Glomerular endothelial cell (primary cell): ENCODE measurements around the gene ALDOB. TPM values are rescaled to one million over a fixed set of nuclear protein-coding genes. Genes with fewer than 3 reads are reported as not detected.
"Not testable (repeated sequence)": the region's sequence is repeated elsewhere in the genome, so short reads cannot be mapped to it uniquely, and the experiment has no call there.

Source experiments
- DNase-seq: peaks from one replicate; pipeline ENCODE4 v3.0.0-alpha.2; 2011; ENCODE audit warnings: low read depth, low spot score; ENCODE audit errors: extremely low read depth
- total RNA-seq: library from RNA; depleted of rRNA; stranded (reverse); fragments of >200 nt; gene quantifications from 2 replicates; pipeline ENCODE4 v1.2.3, GENCODE V29; 2015

The ALDOB gene
- total RNA-seq, 1 donor from 2014 or later = not detected

DNA sequence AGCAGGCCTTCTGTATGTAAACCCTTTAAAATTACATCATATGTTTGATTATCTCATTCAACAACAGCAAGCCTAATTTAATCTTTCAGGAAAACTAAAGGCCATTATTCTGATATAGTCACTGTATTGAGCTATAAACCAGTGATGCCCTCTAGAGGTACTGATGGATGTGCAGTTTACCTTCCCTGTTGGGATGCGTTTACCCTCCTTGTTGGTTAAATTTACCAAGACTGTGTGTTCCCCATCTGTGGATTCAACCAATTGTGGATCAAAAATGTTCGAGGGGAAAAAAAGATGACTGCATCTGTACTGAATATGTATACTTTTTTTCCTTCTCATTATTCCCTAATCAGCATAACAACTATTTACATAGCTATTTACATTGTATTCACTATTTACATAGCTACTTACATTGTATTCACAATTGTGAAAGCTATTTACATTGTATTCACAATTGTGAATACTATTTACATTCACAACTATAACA, 47.0 kb downstream of the ALDOB start:
- DNase-seq = no peak

DNA sequence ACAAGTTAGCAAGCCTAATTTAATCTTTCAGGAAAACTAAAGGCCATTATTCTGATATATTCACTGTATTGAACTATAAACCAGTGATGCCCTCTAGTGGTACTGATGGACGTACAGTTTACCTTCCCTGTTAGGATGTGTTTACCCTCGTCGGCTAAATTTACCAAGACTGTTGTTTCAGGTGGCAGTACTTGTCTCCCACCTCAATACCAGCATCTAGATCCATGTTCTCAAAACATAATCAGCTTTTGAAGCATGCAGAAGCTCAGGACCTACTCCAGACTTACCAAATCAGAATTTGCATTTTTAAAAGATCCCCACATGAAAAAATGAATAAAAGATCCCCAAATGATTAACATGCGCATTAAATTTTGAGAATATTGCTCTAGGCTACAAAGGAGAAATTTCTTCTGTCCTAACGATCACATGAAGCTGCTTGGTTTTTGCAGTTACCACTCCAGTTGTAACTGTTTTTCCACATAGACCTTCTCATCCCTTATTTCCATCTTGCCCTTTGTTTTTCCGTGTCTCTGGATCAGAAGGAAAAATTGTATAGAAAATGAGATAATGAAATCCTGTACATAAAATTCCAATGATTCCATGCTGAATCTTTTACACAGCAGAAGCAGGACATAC, 47.6 kb downstream of the ALDOB start:
- no peak for DNase-seq

DNA sequence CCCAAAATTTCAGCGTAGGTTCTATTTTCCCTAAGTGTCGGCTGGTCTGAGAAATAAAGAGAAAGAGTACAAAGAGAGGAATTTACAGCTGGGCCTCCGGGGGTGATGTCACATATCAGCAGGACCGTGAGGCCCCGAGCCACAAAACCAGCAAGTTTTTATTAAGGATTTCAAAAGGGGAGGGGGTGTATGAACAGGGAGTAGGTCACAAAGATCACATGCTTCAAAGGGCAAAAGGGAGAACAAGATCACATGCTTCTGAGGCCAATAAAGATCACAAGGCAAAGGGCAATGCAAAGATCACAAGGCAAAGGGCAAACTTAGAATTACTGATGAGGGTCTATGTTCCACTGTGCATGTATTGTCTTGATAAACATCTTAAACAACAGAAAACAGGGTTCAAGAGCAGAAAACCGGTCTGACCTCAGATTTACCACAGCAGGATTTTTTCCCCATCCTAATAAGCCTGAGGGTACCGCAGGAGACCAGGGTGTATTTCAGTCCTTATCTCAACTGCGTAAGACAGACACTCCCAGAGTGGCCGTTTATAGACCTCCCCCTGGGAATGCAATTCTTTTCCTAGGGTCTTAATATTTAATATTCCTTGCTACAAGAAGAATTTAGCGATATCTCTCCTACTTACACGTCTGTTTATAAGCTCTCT, 50.6 kb downstream of the ALDOB start, which contains the start of gene BAAT:
Gene BAAT, minus strand, starts transcription at position 134 of the 664 bp plus-strand sequence. CDS start 13,602 bp downstream, outside the sequence.
- not testable (repeated sequence) for DNase-seq

DNA sequence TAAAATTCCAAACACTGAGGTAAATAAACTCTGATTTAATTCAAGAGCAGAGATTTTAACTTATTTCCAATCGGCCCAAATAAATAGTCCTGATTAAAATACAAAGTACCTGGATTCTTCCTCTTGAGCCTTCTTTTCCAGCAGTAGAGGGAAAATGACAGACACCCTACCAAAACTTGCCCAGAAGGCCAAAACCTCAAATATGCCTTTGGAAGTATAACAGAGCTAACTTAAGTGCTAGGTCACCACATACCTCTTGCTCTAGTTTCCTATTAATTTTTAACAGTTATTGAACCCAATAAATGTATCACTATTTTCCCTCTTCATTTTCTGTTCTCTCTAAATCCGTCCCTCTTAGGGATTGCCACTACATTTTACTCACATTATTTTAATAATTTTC, 52.2 kb downstream of the ALDOB start:
- DNase-seq = no peak

DNA sequence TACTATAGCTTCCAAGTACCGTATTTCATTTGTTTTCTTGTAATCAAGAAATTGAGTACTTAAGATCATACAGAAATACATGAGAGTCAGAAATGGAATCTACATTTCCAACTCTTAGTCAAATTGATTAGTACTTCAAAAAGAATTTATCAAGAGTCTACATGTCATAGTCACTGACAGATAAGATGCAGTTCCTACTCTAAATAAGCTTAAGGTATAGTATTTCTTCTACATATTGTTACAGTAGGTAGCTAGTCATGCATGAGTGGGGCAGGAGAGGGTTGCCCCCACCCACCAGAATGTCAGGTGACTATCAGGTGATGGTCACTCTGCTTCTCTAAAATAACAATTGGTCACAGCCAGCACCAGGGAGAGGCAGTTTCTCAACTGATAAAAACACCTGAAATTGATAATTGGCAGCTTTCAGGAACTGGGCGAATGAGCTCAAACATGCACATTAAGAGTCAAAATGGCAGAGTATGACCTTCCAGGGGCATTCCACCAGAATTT, 53.7 kb downstream of the ALDOB start:
- DNase-seq = no peak

DNA sequence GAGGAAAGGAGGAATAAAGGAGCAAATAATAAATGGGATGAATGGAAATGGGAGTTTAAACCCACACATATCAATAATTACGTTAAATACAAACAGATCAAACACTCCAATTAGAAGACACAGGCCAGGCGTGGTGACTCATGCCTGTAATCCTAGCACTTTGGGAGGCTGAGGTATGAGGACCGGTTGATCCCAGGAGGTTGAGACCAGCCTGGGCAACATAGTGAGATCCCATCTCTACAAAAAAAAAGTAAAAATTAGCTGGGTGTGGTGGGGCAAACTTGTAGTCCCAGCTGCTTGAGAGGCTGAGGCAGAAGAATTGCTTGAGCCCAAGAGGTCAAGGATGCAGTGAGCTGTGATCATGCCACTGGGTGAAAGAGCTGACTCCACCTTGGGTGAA, 54.5 kb downstream of the ALDOB start:
- DNase-seq = no peak

DNA sequence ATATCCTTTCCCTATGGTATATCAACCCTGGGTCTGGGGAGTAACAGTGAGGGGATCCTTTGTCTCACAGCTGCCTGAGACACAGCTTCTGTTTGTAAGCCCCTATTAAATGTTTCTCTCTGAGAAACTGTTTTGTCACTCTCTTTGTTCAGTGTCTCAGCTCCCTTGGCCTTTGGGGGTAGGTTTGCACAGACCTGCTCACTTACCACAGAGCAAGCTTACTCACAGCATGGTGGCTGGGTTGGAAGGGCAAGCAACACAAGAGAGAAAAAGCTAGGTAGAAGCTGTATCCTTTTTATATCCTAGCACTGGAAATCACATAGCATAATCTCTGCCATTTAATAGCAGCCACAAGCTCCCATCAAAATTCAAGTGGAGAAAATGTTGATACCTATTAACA, 55.3 kb downstream of the ALDOB start:
- no peak for DNase-seq

DNA sequence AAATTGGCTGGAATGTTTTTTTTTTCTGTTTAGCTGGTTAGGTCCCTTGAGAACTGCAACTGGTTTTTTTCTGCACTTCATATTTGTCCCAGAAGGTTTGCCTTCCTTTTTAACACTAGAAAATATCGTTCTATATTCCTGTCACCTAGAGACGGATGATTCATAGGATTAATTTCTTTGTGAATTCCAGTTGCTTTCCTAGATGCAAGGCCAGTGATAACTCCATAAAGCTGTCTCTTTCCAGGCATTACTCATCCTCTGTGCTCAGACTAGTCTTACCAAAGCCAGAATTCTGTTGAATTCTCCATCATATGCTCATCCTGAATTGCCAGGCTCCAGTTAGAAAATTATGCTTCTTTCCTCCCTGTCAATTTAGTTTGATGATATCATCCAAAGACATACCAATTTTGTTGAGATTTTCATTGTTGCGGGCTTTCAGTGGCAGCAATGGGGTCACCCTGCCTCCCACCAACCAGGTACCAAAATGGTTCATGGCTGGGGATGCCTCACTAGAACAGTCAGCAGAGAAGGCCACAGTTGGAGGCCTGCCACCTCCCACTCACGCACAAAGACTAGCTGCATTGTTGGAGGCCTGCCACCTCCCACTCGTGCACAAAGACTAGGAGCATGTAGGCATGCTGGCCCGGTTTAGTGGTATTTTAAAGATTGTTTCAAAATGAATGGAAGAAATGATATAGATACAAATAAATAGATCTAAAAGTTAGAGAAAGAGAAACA, 59.3 kb downstream of the ALDOB start:
- no peak for DNase-seq

DNA sequence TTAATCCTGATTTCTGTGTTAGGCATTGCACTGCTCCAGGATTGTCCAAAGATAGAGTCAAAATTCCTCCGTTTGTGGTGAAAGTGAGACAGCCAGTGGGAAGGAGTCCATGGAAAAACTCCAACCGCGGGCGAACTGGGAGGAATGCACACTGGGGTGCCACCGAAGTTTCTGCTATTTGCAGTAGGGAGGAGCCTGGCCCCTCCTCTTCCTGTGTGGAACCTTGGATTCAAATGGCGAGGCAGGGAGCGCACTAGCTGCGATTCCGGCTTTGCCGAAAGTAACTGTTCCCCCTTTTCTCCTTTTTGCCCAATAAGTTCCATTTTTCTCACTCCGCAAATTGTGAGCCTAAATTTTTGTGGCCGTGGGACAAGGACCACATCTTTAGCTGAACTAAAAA, 60.0 kb downstream of the ALDOB start:
- no peak for DNase-seq

DNA sequence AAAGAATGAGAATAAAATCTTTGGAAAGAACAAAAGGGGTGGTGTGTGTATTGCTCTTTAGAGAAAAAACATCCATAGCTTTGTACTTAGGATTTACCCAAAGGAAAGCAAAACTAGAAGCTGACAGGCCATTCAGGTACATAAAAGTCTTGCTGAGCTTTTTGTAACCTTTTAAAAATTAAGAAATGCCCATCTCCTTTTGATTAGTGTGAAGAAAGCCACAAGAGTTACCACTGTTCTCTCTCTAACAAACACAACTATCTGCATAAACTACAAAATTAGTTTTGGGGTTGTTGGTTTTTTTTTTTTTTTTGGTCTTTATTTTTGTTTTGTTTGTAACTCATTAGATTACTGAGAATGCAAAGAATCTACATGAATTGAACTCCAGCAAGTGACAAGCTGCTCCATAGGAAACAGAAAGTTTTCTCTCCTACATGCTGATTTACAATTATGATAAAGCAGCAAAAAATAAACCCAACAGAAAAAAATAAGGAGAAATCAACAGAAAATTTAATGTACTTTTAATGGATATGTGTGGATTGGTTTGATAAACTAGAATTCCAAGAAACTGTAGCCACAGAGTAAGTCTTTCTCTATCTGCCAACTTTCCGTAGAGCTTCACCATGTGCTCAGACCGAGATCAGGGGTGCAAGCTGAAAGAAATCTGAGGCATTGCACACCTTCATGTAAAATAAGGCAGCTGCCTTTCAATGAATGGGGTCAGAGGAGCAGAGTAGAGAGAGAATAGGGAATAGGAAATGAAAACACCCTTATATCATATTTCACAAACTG, 63.1 kb downstream of the ALDOB start:
- no peak for DNase-seq

DNA sequence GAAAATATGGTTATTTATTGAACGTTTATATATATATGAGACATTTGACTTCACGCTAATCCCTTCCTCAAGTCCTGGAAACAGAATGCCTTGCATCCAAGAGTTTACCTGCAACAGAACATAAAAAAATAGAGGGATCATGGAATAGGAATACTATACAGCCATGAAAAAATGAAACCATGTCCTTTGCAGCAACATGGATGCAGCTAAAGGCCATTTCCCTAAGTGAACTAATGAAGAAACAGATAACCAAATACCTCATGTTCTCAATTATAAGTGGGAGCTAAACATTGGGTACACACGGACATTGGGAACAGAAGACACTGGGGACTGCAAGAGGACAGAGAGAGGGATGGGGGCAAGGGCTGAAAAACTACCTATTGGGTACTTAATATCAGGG, 63.8 kb downstream of the ALDOB start:
- DNase-seq = no peak

Other genes starting within 250 kb of the ALDOB start
- not detected in 2 replicates for gene BAAT, start 50.8 kb downstream of the ALDOB start, total RNA-seq
- gene MRPL50, start 37.2 kb downstream of the ALDOB start, total RNA-seq = 11.4 and 12.8 TPM in 2 replicates
- 16.7 and 17.7 TPM in 2 replicates for gene ZNF189, start 36.9 kb downstream of the ALDOB start, total RNA-seq
- gene RNF20, start 98.1 kb upstream of the ALDOB start, total RNA-seq = 14.6 and 19.8 TPM in 2 replicates
- not detected in 2 replicates for gene PPP3R2, start 159.2 kb upstream of the ALDOB start, total RNA-seq